ENCODE data around the gene DLX4.

The DLX4 gene

DNA sequence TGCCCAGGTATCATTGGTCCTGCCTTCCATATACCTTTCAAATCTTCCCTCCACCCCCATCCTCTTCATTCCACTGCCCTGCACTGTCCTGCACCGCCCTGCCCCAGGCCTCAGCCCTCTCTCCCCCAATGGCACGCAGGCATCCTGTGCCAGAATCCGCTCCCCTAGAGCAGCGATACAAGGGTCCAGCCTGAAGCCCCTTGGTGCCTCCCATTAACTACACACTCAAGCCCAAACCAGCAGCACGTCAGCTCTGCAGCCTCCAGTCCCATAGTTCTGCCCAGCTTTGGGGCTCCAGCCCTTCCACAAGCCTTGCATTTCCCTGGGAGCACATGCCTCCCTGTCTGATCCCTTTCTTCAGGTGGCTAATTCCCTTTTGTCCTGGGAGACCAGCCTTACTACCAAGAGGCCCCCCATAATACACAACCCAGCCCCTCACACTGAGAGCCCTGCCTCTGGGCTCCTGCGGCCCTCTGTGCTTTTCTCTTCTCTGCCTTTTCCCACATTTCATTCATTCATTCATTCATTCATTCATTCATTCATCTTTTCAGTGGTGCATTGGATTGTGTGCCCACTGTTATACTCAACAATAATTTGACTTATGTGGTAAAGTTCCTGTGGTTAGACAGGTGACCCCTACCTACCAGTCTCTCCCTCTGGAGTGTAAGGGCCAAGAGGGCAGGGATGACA is 52.8 kb downstream of the DLX4 start:
- DNase-seq: no peak

GRCh38 chr17:50022463-50023130 is 53.6 kb downstream of the DLX4 start:
- DNase-seq: no peak

DNA sequence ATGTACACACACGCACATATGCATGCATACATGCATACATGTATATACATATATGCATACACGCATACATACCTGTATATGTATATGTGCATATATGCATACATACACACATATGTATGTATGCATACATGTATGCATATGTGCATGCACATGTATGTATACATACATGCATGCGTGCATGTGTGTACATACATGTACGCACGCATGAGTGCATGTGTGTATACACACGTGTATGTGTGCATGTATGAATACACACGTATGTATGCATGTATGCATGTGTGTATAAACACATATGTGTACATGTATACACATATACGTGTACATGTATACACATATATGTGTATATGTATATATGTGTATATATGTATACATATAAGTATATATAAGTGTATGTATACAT is 54.5 kb downstream of the DLX4 start:
- DNase-seq: no peak

All from NCI-H1048 (cell line).